ENCODE data around the gene F2R. TPM values are rescaled to one million over a fixed set of nuclear protein-coding genes. Genes with fewer than 3 reads are reported as not detected.

The F2R gene
- total and polyA plus RNA-seq, 2 donors (not counting 3 experiments of a cell fraction or from before 2014, with no cell fraction given) = 342 to 599 TPM

- Histone ChIP-seq H3K79me2 (ENCODE audit: control insufficient read depth, insufficient read depth, low read length) (peaks cover 62% of the 10 kb centered on the region), H3K27me3 (ENCODE audit: control insufficient read depth in 2 of 2, insufficient read depth in 2 of 2, low read length in 2 of 2) (no peaks in the 10 kb centered on the region), H3K4me2 (ENCODE audit: insufficient read depth, low read length) (no peak overlapping the region), H3K9ac (replicated peaks; ENCODE audit: extremely low read depth, insufficient read depth, low read length) (no peak overlapping the region), H3K36me3 (ENCODE audit: control insufficient read depth in 2 of 2, extremely low read depth in 1 of 2, insufficient read depth in 2 of 2, low read length in 2 of 2) (peaks cover 34% of the 10 kb centered on the region in 2 experiments), H3K9me3 (replicated peaks; ENCODE audit: control insufficient read depth, insufficient read depth, low read length) (no peaks in the 10 kb centered on the region), H3K4me1 (ENCODE audit: control insufficient read depth, extremely low read depth, insufficient read depth, low read length) (peaks cover 11% of the 10 kb centered on the region), H2AFZ (ENCODE audit: low read depth, low read length) (no peak overlapping the region), H3K4me3 (replicated peaks in 1 of 3; ENCODE audit: insufficient read depth in 1 of 3, low read depth in 1 of 3, low read length in 3 of 3) (no peak overlapping the region), H3K27ac (ENCODE audit: insufficient read depth, low read depth, low read length) (no peak overlapping the region), H3K9me1 (replicated peaks; ENCODE audit: control insufficient read depth, extremely low read depth, insufficient read depth, low read length) (no peaks in the 10 kb centered on the region), H4K20me1 (replicated peaks; ENCODE audit: control insufficient read depth, extremely low read depth, insufficient read depth, low read length) (peaks cover 17% of the 10 kb centered on the region)
- intact Hi-C loops (cut with micrococcal nuclease) = no loop called here
- ChIA-PET CTCF (interaction anchor here (1.5 to 2.0 kb wide), 2 partner anchors 41 to 130 kb away, joined by 3 to 4 read pairs; no protein-coding TSS in a partner anchor), POLR2A (no interaction called here)
- BruUV-seq (replicated peaks) = no TSS peak
- DNase-seq (ENCODE audit: low read depth, low spot score) (no peak), FAIRE-seq (no peak)
- dilution Hi-C loops (cut with MboI; ENCODE audit: extremely low pct_ligation_motif_present, low sequenced_read_pairs) = no loop called here
- no peak for TF ChIP-seq EZH2 (IDR thresholded peaks at IDR 0.05; ENCODE audit: borderline replicate concordance, low read depth, low read length, severe bottlenecking)
- no peak for TF ChIP-seq MYC (IDR thresholded peaks at IDR 0.05; ENCODE audit: low read depth, low read length)
- TF ChIP-seq POLR2A (IDR thresholded peaks at IDR 0.05; ENCODE audit: low read depth, low read length) = no peak
- TF ChIP-seq POLR2AphosphoS5 (IDR thresholded peaks at IDR 0.05; ENCODE audit: insufficient read depth, low read depth, low read length) = no peak
- no peak for TF ChIP-seq JUN (IDR thresholded peaks at IDR 0.05; ENCODE audit: borderline replicate concordance, insufficient read depth, insufficient read length, low read depth)
- TF ChIP-seq, protein P1, sequence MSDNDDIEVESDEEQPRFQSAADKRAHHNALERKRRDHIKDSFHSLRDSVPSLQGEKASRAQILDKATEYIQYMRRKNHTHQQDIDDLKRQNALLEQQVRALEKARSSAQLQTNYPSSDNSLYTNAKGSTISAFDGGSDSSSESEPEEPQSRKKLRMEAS (IDR thresholded peaks at IDR 0.05; ENCODE audit: insufficient read depth, insufficient read length) = no peak
- TF ChIP-seq GATA2 (IDR thresholded peaks at IDR 0.05; ENCODE audit: insufficient read depth, insufficient read length, low read depth, low read length) = no peak
- no peak for TF ChIP-seq CTCF (IDR thresholded peaks at IDR 0.05; ENCODE audit: extremely low read depth in 1 of 2, insufficient read depth in 1 of 2, low read depth in 1 of 2, low read length in 2 of 2)
- TF ChIP-seq FOS (IDR thresholded peaks at IDR 0.05; ENCODE audit: borderline replicate concordance, insufficient read depth, low read length) = no peak
These were observed 17.1 kb downstream of the F2R start for GRCh38 chr5:76733049-76733417.

Measured in endothelial cell of umbilical vein (primary cell).